Thoracic aorta (tissue), 2 donors: ENCODE measurements around the gene ADAM22. TPM values are rescaled to one million over a fixed set of nuclear protein-coding genes. Genes with fewer than 3 reads are reported as not detected.

Experiments
- ATAC-seq: fragments of 150-250 bp; one replicate; pipeline ENCODE4 v1.8.0; 2017; ENCODE audit warnings: low read depth; ENCODE audit not compliant: insufficient number of reproducible peaks, low FRiP score
- DNase-seq: peaks from one replicate; pipeline ENCODE4 v3.0.0-alpha.2; 2020; ENCODE audit warnings: low spot score
- H3K27ac ChIP-seq, 2 donors: fragments of 200-600 bp; sonication (generic); 1 replicate in 1 of 2; 2 replicates in 1 of 2; pipeline ENCODE4 v1.5.1; 2016; ENCODE audit warnings: mild to moderate bottlenecking in 2 of 2, moderate library complexity in 2 of 2
- H3K27me3 ChIP-seq: fragments of 200-600 bp; sonication (generic); replicated peaks from 2 replicates; pipeline ENCODE4 v1.6.0; 2016; ENCODE audit warnings: mild to moderate bottlenecking; ENCODE audit not compliant: insufficient read depth
- H3K36me3 ChIP-seq: fragments of 200-600 bp; sonication (generic); one replicate; pipeline ENCODE4 v1.5.1; 2016
- H3K4me1 ChIP-seq, 2 donors: fragments of 200-600 bp; sonication (generic); 1 replicate in 1 of 2; 2 replicates in 1 of 2; pipeline versions ENCODE4 v1.5.1 to v1.6.0; 2016; ENCODE audit warnings: low read depth in 2 of 2, mild to moderate bottlenecking in 1 of 2; ENCODE audit not compliant: control insufficient read depth in 1 of 2
- H3K4me3 ChIP-seq: fragments of 200-600 bp; sonication (generic); 2 replicates; pipeline ENCODE4 v1.5.1; 2016; ENCODE audit warnings: mild to moderate bottlenecking
- H3K9me3 ChIP-seq: fragments of 200-600 bp; sonication (generic); 2 replicates; pipeline ENCODE4 v1.5.1; 2016
- CTCF ChIP-seq: fragments of 200-600 bp; sonication (generic); IDR thresholded peaks from one replicate; pipeline ENCODE4 v1.5.1; 2019; ENCODE audit warnings: antibody characterized with exemption
- total RNA-seq, 2 donors: library from RNA; depleted of rRNA; stranded (reverse); fragments of >200 nt; gene quantifications; one replicate each; pipeline versions ENCODE4 v1.1.0 to v1.2.3, GENCODE V29; 2016

The ADAM22 gene
- total RNA-seq, 2 donors from 2014 or later, result 5.0 to 5.4 TPM

- TF ChIP-seq CTCF, result no peak
- Histone ChIP-seq H3K9me3 (no peaks in the 10 kb centered on the region), H3K4me1 (no peaks in the 10 kb centered on the region), H3K36me3 (no peaks in the 10 kb centered on the region), H3K4me3 (no peak overlapping the region), H3K27ac (no peak overlapping the region), H3K27me3 (no peaks in the 10 kb centered on the region)
- no peak for ATAC-seq
- DNase-seq, result no peak
These were observed 80.5 kb downstream of the ADAM22 start for GRCh38 chr7:88014581-88014980.

DNA sequence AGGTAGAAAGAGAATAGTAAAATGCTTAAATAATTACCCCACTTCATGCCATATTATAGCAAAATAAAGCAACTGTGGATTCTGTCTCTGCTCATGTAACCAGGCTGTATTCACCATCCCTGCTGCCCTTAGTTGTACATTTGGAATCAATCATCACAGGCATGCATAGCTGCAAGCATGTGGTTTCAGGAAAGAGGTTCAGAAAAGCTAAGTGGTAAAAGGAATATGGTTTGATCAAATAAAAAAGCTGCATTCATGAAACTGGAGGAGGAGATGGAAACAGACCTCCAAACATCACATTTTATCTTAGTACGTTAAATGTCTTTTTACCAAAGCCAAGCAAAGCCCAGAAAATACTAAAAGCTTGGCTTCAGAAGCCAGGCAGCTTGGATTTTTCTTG lies 81.3 kb downstream of the ADAM22 start:
- Histone ChIP-seq H3K4me1 (no peaks in the 10 kb centered on the region), H3K27ac (no peak overlapping the region), H3K9me3 (no peaks in the 10 kb centered on the region), H3K27me3 (no peaks in the 10 kb centered on the region), H3K4me3 (no peak overlapping the region), H3K36me3 (no peaks in the 10 kb centered on the region)
- DNase-seq (no peak), ATAC-seq (no peak)
- TF ChIP-seq CTCF, result no peak

- DNase-seq (no peak), ATAC-seq (no peak)
- Histone ChIP-seq H3K9me3 (no peaks in the 10 kb centered on the region), H3K4me3 (no peak overlapping the region), H3K27me3 (no peaks in the 10 kb centered on the region), H3K36me3 (no peaks in the 10 kb centered on the region), H3K27ac (no peak overlapping the region), H3K4me1 (no peaks in the 10 kb centered on the region)
- TF ChIP-seq CTCF, result no peak
These were observed 84.5 kb downstream of the ADAM22 start for GRCh38 chr7:88018501-88018900.

DNA sequence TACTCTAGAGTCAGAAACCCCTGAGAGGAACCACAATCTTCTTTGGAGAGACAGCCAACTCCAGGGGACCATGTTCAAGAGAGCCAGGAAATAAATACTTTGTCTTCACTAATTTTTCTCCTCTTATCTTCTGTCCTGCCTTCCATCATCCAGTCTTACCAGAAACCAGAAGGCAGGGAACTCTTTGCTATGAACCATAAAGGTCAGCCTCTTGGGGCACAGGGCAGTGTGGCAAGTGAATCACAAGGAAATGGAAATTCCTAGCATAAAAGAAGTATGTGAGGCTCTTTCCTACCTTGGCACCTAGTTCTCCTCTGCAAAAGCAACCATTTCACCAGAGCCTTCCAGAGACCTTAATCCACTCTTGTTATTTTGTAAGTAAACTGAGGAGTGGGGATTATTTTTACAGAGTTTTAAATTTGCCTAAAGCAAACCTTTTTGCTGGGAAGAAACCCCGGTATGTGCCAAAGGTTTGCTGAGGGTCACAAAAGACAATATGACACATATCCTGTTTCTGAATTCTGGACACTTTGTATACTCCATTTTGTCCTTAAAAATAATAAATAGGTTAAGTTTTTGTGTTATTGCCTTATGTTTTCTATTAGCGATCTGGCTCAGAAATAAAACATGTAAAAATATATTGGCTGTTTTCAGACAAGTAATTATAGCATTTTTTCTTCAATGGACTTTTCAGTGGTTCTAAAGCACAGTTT lies 87.1 kb downstream of the ADAM22 start:
- no peak for ATAC-seq
- H3K4me1 ChIP-seq, result no peaks in the 10 kb centered on the region
- no peak overlapping the region for H3K27ac ChIP-seq
- DNase-seq, result no peak
- no peaks in the 10 kb centered on the region for H3K27me3 ChIP-seq
- TF ChIP-seq CTCF, result no peak
- H3K9me3 ChIP-seq, result peaks cover 9% of the 10 kb centered on the region
- no peak overlapping the region for H3K4me3 ChIP-seq
- H3K36me3 ChIP-seq, result no peaks in the 10 kb centered on the region

DNA sequence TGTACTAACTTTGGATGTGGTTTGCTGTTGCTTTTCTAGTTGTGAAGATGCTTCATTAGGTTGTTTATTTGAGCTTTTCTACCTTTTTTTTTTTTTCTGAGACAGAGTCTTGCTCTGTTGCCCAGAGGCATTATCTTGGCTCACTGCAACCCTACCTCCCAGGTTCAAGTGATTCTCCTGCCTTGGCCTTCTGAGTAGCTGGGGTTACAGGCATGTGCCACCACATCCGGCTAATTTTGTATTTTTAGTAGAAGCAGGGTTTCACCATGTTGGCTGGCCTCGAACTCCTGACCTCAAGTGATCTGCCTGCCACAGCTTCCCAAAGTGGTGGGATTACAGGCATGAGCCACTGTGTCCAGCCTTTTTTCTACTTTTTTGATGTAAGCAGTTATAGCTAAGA lies 93.7 kb downstream of the ADAM22 start:
- Histone ChIP-seq H3K27ac (no peak overlapping the region), H3K36me3 (no peaks in the 10 kb centered on the region), H3K27me3 (no peaks in the 10 kb centered on the region), H3K4me3 (no peak overlapping the region), H3K9me3 (peaks cover 18% of the 10 kb centered on the region), H3K4me1 (no peaks in the 10 kb centered on the region)
- no peak for TF ChIP-seq CTCF
- DNase-seq, result no peak
- no peak for ATAC-seq
